ENCODE results near the gene NRARP. TPM values are rescaled to one million over a fixed set of nuclear protein-coding genes. Genes with fewer than 3 reads are reported as not detected.
"Not testable (repeated sequence)": the region's sequence is repeated elsewhere in the genome, so short reads cannot be mapped to it uniquely, and the experiment has no call there.

NRARP gene
- total RNA-seq, 1 donor from 2014 or later: 0.55 TPM

DNA sequence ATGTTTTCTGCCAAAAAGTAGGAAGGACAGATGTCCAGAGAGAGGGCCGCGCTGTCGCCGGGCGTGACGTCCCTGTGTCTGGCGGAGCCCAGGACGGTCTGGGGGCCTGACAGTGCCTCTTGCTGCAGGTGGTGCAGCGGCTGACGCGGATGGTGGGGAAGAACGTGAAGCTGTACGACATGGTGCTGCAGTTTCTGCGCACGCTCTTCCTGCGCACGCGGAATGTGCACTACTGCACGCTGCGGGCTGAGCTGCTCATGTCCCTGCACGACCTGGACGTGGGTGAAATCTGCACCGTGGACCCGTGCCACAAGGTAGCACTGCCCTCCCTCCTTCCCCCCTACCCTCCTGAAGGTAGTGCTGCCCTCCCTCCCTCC, 39.2 kb downstream of the NRARP start:
- DNase-seq (ENCODE audit: low read depth): no peak

DNA sequence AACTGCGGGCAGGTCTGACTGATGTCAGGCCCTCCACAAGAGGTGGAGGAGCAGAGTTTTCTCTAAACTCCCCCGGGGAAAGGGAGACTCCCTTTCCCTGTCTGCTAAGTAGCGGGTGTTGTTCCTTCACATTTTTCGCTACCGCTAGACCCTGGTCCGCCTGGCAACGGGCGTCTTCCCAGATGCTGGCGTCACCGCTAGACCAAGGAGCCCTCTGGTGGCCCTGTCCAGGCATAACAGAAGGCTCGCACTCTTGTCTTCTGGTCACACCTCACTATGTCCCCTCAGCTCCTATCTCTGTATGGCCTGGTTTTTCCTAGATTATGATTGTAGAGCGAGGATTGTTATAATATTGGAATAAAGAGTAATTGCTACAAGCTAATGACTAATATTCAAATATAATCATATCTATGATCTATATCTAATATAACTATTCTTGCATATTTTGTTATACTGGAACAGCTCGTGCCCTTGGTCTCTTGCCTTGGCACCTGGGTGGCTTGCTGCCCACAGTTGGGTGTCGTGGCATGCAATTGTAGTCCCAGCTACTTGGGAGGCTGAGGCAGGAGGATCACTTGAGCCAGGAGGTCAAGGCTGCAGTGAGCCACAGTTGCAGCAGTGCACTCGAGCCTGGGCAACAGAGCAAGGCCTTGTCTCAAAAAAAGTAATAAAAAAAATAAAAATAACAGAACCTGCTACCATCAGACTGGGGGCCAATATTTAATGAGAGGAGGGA, 39.7 kb downstream of the NRARP start:
- not testable (repeated sequence) for DNase-seq (ENCODE audit: low read depth)

DNA sequence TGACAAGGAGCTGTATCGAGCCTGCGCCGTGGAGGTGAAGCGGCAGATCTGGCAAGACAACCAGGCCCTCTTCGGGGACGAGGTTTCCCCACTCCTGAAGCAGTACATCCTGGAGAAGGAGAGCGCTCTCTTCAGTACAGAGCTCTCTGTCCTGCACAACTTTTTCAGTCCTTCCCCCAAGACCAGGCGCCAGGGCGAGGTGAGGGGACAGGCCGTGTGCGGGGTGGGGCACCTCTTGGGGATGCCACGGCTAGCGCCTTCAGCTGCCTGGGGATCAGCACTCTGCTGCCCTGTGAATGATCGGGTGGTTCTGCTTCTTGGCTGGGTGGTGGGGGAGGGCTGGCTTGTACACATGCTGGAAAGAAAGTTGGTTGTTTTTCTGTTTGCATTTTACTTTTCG, 45.2 kb downstream of the NRARP start:
- no peak for DNase-seq (ENCODE audit: low read depth)

DNA sequence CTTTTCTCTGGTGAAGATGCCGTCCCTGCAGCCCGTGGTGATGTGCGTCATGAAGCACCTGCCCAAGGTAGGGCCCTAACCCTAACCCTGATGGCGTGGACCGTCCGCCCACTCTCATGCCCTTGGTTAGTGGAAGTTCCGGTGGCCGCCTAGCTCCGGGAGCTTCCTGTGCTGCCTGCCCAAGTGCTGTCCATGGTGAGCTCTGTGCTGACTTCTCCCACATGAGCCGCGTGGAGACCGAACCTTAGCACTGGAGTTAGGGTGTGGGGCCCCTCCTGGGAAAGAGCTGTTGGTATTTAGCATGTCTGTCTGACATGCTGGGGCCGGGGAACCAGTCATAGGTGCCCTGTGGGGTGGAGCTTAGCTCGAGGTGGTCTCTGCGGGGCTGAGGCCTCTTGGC, 45.7 kb downstream of the NRARP start:
- DNase-seq (ENCODE audit: low read depth): no peak

DNA sequence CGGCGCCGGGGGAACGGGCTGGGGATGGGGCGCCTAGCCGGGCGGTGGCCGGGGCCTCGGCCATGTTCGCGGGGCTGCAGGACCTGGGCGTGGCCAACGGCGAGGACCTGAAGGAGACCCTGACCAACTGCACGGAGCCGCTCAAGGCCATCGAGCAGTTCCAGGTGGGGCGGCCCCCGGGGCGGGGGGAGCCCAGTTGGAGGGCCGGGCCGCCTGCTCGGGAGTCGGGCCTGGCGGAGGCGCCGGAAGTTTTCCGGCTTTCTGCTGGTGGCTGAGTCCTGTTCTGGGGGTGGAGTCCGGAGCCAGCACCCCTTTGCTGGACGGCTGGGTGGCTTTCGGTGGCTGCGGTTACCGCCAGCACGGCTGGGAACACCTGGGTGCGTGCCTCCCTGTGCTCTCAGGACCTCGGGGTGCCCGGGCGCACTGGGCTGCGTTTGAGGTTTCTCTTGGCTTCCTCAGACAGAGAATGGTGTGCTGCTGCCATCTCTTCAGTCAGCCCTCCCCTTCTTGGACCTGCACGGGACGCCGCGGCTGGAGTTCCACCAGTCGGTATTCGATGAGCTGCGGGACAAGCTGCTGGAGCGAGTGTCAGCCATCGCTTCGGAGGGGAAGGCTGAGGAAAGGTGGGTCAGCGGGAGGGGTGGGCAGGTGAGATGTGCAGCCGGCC, 46.5 kb downstream of the NRARP start:
- DNase-seq (ENCODE audit: low read depth): no peak

DNA sequence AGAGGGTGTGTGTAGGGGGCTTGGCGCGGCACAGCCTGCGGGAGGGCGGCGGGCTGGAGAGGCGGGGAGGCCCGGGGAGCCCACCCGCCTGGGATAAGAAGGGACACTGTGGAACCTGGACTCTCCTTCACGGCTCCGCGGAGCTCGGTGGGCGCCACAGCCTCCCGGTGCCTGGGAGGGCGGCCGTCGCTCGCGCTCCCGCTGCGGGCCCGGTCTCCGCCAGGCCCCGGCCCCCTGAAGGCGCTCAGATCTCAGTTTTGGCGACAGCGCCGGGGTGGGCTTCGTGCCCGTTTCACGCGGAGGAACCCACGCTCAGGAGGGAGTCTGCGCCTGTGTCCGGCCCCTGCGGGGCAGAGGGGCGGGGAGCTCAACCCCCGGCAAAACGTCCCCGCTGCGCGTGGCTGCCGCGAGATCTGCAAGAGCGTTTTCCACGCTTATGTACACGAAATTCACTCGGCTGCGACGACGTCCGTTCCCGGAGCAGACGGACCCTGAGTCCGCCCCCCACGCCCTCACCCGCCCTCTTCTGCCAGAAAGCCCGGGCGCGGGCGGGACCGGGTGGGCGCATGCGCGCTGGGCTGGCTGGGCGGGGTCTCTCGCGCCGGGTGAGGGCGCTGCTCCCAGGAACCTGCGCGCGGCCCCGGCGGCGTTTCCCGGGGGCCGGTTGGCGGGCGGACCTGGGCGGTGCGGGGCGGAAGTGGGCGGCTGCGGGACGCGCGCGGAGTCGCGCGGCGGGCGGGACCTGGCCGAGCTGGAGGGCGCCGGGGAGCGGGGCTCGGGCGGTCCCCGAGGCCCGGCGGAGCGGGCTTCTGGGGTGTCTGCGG, 47.2 kb downstream of the NRARP start, which contains the start of gene NELFB:
TSS of gene NELFB (plus strand) at position 704 of the 824 bp plus-strand sequence.
- DNase-seq (ENCODE audit: low read depth): peak; percentile 45

DNA sequence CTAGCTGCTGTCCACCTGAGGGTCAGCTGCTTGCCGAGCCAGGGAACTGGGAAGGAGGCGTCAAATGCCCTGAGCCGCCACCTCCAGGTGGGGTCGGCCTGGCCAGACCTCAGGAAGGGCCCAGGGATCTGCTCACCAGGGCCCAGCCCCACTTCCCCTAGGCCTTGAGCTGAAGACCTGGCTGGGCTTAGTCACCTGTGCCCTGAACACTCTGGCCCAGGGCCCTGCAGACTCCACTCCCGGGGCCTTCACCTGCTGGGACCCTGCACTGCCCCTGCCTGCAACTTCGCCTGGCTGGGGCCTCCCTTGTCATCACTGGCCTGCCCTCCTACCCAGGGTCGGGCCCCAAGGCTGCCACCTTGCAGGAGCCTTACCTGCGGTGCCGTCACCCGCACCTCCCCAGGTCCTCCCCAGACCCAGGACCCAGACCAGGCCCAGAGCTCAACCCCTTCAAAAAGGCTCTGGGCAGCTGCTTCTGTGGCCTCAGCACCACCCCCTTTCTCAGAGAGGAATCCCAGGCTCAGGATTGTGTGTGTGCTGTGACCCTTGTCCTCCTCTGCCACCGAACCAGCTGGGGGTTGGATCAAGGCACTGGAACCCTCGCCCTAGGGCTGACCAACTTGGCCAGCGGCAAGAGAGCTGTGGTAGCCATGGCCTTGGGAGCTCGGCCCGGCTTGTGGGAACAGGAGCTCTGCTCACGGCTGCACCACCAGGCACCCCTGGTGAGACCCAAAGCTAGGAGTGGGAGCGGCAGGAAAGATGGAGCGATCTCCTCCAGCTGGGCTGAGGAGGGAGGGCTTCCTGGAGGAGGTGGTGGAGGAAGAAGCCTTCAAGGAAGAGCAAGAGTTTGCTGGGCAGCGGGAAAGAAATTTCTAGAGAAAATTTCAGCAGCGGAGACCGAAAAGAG, 48.1 kb downstream of the NRARP start:
- peak; percentile 62 for DNase-seq (ENCODE audit: low read depth)

DNA sequence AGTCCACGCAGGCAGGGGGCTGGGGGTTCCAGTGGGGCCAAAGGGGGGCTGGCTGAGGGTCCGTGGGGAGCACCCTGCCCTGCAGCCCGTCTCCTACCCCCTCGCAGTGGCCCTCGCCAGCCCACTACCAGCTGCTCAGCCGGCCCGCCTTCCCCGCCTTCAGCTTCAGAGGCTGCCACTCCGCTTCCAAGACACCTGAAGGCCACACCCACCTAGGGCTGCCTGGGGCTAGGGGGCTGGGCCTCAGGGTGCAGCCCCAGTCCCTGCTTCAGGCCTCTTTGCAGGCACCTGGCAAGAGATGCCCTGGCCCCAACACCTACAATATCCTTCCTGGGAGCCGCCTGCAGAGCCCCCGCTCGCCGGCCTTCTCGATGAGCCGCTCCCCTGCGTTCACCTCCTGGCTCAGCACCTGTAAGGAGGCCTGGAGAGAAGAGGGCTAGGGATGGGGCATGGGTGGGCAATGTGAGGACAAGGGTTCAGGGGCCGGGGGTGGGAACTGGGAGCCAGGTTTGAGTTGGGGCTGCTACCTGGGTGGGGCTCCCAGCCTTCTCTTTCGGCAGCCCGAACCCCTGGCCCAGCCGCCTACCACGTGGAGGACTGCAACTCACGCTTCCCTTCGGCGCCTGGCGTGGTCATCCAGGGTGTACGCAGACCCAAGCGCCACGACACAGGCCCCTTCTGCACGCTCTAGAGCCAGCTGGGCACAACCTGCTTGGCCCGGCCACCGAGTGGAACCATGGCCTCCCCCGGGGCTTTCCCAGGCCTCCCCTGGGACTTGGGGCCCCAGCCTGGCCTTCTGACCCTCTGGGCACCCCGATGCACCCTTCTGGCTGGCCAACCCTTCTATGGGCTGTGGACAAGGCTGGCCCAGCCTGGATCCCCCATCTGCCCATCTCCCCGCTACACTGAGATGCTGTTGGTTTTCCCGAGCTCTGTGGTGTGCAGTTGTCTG, 49.2 kb downstream of the NRARP start:
- no peak for DNase-seq (ENCODE audit: low read depth)

DNA sequence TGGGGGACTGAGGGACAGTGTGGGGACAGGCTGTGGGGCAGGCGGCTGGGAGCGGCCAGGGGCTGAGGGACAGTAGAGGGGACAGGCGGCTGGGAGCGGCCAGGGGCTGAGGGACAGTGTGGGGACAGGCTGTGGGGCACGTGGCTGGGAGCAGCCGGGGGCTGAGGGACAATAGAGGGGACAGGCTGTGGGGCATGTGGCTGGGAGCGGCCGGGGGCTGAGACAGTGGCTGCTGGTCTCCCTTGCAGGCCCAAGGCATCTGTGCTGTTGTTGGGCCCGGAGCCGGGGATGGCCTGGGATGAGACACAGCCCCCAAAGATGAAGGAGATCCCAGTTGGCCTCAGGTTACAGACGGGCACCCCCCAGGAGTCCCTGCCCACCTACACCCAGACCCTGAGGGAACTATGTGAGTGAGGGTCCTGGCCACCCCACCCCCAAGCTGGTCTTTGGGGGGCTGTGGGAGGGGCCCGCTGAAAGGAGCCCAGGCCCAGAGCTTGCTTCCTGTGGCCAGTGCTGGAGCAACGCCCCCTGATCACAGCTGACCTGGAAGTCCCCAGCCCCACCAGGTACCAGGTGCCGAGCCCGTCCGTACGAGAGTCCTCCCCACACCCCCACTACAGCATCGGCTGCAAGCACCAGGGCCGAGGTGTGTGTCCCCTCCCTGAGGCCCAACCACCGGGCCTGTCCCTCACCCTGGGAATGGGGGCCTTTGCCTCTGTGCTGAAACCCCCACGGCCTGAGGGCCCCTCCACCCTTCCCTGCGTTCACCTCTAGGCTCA, 50.4 kb downstream of the NRARP start:
- DNase-seq (ENCODE audit: low read depth): no peak

DNA sequence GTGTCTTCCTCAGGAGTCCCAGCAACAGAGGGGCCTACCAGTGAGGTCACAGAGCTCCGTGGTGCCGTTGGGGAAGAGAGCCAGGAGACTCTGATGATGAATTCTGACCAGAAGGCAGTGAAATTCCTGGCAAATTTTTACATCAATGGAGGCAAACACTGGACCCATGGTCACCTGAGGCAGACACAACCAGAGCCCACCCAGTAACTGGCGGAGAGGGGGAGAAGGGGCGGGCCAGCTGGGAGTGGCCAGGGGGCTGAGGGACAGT, 50.9 kb downstream of the NRARP start, which contains the start of gene STPG3:
TSS of gene STPG3 (plus strand) at position 93 of the 268 bp plus-strand sequence. CDS start at position 94, 1 bp downstream.
- no peak for DNase-seq (ENCODE audit: low read depth)

DNA sequence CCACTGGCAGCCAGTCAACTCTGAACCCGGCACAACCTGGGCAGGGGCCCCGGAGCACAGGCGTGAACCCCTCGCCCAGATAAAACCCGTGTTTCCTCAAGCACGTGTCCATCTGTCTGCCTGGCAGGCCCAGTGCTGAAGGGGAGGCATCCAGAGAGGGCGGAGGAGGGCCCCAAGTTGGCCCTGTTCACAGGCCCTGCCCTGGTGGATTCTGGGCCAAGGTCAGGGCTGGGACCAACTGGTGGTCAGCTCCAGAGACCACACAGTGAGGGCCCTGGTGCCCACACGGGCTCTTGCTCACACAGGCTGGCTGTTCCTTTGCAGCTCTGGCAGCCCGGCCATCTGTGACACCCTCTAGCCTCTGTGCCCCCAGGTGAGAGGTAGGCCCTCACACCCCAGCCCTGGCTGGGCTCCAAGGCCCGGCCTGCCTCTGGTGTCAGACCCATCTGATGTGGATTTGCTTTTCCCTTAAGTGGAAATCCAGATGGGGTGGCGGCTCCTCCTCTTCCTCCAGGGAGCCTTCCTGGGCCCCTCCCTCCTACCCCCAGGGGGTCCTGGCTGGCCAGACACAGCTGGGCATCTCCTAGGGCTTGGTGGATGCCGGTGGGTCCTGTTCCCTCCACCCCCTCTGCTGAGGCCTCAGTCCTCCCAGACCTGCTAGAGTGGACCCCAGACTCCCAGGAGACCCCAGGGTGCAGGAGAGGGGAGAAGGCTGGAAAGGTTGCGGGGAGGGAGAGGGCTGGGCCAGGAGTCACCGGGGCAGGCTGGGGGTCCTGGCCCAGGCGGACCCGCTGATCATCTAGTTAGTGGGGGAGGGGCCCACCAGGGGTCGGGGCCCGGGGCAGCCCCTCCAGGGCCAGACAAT, 51.5 kb downstream of the NRARP start:
- DNase-seq (ENCODE audit: low read depth): no peak

Other genes starting within 250 kb of the NRARP start
- 0.17 and 0.35 TPM in 2 replicates for gene ENTPD2, start 248.2 kb downstream of the NRARP start, total RNA-seq
- 0.99 and 12.0 TPM in 2 replicates for gene SAPCD2, start 231.7 kb downstream of the NRARP start, total RNA-seq
- gene UAP1L1, start 224.8 kb downstream of the NRARP start, total RNA-seq: 6.4 and 7.1 TPM in 2 replicates
- 67.6 and 71.4 TPM in 2 replicates for gene MAN1B1, start 215.3 kb downstream of the NRARP start, total RNA-seq
- 42.3 and 70.2 TPM in 2 replicates for gene DPP7, start 187.5 kb downstream of the NRARP start, total RNA-seq
- 0.30 TPM in 1 of 2 replicates, not detected in the other for gene GRIN1, start 163.1 kb downstream of the NRARP start, total RNA-seq
- gene LRRC26, start 132.2 kb downstream of the NRARP start, total RNA-seq: not detected in 2 replicates
- not detected in 2 replicates for gene TMEM210, start 130.2 kb downstream of the NRARP start, total RNA-seq
- gene ANAPC2, start 113.7 kb downstream of the NRARP start, total RNA-seq: 10.4 and 28.9 TPM in 2 replicates
- 45.5 and 76.2 TPM in 2 replicates for gene SSNA1, start 113.6 kb downstream of the NRARP start, total RNA-seq
- gene TPRN, start 101.5 kb downstream of the NRARP start, total RNA-seq: 4.5 and 10.6 TPM in 2 replicates
- gene TMEM203, start 96.6 kb downstream of the NRARP start, total RNA-seq: 30.2 and 42.8 TPM in 2 replicates
- 2.3 and 6.2 TPM in 2 replicates for gene NDOR1, start 96.6 kb downstream of the NRARP start, total RNA-seq
- gene RNF208, start 80.0 kb downstream of the NRARP start, total RNA-seq: 1.2 TPM in 1 of 2 replicates, not detected in the other
- 0.20 and 0.87 TPM in 2 replicates for gene CYSRT1, start 77.1 kb downstream of the NRARP start, total RNA-seq
- 0.15 and 0.52 TPM in 2 replicates for gene RNF224, start 74.8 kb downstream of the NRARP start, total RNA-seq
- gene SLC34A3, start 71.4 kb downstream of the NRARP start, total RNA-seq: not detected in 2 replicates
- 153 and 288 TPM in 2 replicates for gene TUBB4B, start 61.0 kb downstream of the NRARP start, total RNA-seq
- gene STPG3, start 51.0 kb downstream of the NRARP start, total RNA-seq: not detected in 2 replicates
- gene NELFB, start 46.9 kb downstream of the NRARP start, total RNA-seq: 55.4 and 62.2 TPM in 2 replicates
- gene TOR4A, start 24.5 kb downstream of the NRARP start, total RNA-seq: 36.3 and 42.1 TPM in 2 replicates
- gene EXD3, start 120.9 kb upstream of the NRARP start, total RNA-seq: 11.6 and 12.2 TPM in 2 replicates
- 2.1 and 2.8 TPM in 2 replicates for gene NOXA1, start 121.1 kb upstream of the NRARP start, total RNA-seq
- 0.05 and 0.17 TPM in 2 replicates for gene ENTPD8, start 139.1 kb upstream of the NRARP start, total RNA-seq
- 12.0 and 20.4 TPM in 2 replicates for gene NSMF, start 157.1 kb upstream of the NRARP start, total RNA-seq
- gene PNPLA7, start 248.1 kb upstream of the NRARP start, total RNA-seq: 1.2 TPM in 1 of 2 replicates, not detected in the other
- 18.1 and 50.2 TPM in 2 replicates for gene MRPL41, start 249.6 kb upstream of the NRARP start, total RNA-seq